ENCODE measurements around the gene CENPB.

The CENPB gene

DNA sequence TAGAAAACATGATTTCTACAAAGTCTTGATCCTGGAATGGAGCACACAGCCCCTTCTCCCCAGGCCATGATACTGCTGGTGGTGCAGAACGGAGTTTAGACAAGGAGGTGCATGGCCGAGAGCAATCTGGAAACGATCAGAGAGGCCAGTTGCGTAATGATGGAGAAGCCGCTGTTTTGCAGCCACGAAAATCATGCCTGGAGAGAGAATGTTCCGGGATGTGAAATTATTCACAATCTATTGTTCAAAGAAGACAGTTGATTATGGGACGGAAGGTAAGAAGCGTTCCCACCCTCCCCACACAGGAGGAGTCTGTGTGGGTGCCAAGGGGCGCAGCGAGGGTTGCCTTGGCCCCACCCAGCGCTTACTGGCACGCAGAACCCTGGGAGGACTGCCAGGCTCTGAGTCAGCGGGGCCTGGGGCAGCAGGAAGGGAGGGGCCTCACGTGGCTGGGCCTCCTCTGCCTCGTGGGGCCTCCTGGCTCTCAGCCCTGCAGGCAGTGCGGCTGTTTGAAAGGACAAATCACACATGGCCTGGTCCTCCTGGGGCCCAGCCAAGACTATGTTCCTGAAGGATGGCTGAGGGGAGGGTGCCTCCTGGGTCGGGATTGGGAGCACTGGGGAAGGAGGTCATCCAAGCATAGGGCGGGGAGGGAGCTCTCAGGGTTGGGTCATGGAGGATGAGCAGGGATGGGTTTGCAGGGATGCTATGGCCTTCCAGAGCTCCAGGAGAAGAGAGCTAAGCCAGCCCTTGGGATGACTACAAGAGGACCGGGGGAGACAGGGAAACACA is 25.1 kb upstream of the CENPB start:
- Histone ChIP-seq H3K4me3 (ENCODE audit: low read depth, low read length) (peak overlapping the region; percentile 58), H3K36me3 (ENCODE audit: control insufficient read depth, insufficient read depth, low read length) (no peaks in the 10 kb centered on the region), H3K9ac (peak overlapping the region; percentile 25), H3K9me3 (ENCODE audit: control insufficient read depth, low read length) (no peaks in the 10 kb centered on the region), H3K27me3 (ENCODE audit: control insufficient read depth, insufficient read depth, low read length) (no peaks in the 10 kb centered on the region), H3K4me1 (peaks cover 33% of the 10 kb centered on the region), H2AFZ (peak overlapping the region; percentile 90), H3K79me2 (no peaks in the 10 kb centered on the region), H3K27ac (peak overlapping the region; percentile 100), H3K4me2 (ENCODE audit: low read length) (peak overlapping the region; percentile 66)
- TF ChIP-seq, protein P1, sequence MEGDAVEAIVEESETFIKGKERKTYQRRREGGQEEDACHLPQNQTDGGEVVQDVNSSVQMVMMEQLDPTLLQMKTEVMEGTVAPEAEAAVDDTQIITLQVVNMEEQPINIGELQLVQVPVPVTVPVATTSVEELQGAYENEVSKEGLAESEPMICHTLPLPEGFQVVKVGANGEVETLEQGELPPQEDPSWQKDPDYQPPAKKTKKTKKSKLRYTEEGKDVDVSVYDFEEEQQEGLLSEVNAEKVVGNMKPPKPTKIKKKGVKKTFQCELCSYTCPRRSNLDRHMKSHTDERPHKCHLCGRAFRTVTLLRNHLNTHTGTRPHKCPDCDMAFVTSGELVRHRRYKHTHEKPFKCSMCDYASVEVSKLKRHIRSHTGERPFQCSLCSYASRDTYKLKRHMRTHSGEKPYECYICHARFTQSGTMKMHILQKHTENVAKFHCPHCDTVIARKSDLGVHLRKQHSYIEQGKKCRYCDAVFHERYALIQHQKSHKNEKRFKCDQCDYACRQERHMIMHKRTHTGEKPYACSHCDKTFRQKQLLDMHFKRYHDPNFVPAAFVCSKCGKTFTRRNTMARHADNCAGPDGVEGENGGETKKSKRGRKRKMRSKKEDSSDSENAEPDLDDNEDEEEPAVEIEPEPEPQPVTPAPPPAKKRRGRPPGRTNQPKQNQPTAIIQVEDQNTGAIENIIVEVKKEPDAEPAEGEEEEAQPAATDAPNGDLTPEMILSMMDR (IDR thresholded peaks at IDR 0.05): peak; percentile 6

DNA sequence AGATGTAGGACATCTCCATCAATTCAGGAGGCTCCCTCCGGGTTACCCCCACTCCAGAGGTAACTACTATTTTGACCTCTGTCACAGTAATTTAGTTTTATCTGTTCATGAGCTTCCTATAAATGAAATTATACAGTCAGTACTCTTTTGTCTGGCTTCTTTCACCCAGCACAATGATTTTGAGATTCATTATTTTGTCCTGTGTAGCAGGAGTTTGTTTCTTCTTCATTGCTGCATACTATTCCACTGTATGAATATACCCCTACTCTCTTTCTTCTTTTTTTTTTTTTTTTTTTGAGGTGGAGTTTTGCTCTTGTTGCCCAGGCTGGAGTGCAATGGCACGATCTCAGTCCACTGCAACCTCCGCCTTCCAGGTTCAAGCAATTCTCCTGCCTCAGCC is 22.0 kb upstream of the CENPB start:
- H3K4me2 ChIP-seq (ENCODE audit: low read length): peak overlapping the region; percentile 48
- H3K4me3 ChIP-seq (ENCODE audit: low read depth, low read length): no peak overlapping the region
- H2AFZ ChIP-seq: no peak overlapping the region
- no peaks in the 10 kb centered on the region for H3K9me3 ChIP-seq (ENCODE audit: control insufficient read depth, low read length)
- no peaks in the 10 kb centered on the region for H3K27me3 ChIP-seq (ENCODE audit: control insufficient read depth, insufficient read depth, low read length)
- no peak overlapping the region for H3K9ac ChIP-seq
- no peaks in the 10 kb centered on the region for H3K36me3 ChIP-seq (ENCODE audit: control insufficient read depth, insufficient read depth, low read length)
- H3K79me2 ChIP-seq: no peaks in the 10 kb centered on the region
- TF ChIP-seq, protein P1 (IDR thresholded peaks at IDR 0.05): no peak
- H3K4me1 ChIP-seq: peaks cover 43% of the 10 kb centered on the region
- H3K27ac ChIP-seq: peak overlapping the region; percentile 89

DNA sequence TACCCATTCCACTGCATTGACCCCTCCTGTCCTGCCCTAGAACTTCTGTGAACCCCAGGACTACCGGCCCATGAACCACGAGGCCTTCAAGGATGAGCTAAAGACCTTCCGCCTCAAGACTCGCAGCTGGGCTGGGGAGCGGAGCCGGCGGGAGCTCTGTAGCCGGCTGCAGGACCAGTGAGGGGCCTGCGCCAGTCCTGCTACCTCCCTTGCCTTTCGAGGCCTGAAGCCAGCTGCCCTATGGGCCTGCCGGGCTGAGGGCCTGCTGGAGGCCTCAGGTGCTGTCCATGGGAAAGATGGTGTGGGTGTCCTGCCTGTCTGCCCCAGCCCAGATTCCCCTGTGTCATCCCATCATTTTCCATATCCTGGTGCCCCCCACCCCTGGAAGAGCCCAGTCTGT is 18.2 kb upstream of the CENPB start:
- Histone ChIP-seq H3K36me3 (ENCODE audit: control insufficient read depth, insufficient read depth, low read length) (no peaks in the 10 kb centered on the region), H3K4me1 (peaks cover 34% of the 10 kb centered on the region), H3K4me2 (ENCODE audit: low read length) (no peak overlapping the region), H3K9ac (no peak overlapping the region), H3K9me3 (ENCODE audit: control insufficient read depth, low read length) (no peaks in the 10 kb centered on the region), H3K79me2 (peaks cover 3% of the 10 kb centered on the region), H3K27ac (no peak overlapping the region), H3K27me3 (ENCODE audit: control insufficient read depth, insufficient read depth, low read length) (no peaks in the 10 kb centered on the region), H3K4me3 (ENCODE audit: low read depth, low read length) (no peak overlapping the region), H2AFZ (no peak overlapping the region)
- TF ChIP-seq, protein P1 (IDR thresholded peaks at IDR 0.05): no peak

DNA sequence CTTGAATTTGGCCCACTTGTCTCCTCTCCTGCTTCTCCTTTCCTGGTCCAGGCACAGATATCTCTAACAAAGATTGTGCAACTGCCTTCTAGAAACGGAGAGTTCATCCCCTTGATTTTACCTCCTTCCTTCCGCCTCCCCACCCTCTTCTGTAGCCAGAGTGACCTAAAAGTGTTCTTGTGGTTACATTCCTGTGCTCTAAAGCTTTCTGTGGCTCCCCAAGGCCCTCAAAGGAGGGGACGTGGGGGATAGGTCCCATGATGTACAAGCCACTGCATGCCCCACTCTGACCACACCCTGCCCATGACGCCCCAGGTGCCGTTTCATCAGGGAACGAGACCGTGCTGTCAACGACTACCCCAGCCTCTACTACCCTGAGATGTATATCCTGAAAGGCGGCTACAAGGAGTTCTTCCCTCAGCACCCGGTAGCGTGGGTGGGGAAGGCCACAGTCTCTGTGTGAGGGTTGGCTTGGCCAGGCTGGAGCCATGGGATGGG is 17.8 kb upstream of the CENPB start:
- no peak overlapping the region for H3K4me2 ChIP-seq (ENCODE audit: low read length)
- H3K4me3 ChIP-seq (ENCODE audit: low read depth, low read length): no peak overlapping the region
- H2AFZ ChIP-seq: no peak overlapping the region
- no peaks in the 10 kb centered on the region for H3K36me3 ChIP-seq (ENCODE audit: control insufficient read depth, insufficient read depth, low read length)
- no peak overlapping the region for H3K27ac ChIP-seq
- TF ChIP-seq, protein P1 (IDR thresholded peaks at IDR 0.05): no peak
- H3K79me2 ChIP-seq: peaks cover 3% of the 10 kb centered on the region
- no peaks in the 10 kb centered on the region for H3K9me3 ChIP-seq (ENCODE audit: control insufficient read depth, low read length)
- H3K27me3 ChIP-seq (ENCODE audit: control insufficient read depth, insufficient read depth, low read length): no peaks in the 10 kb centered on the region
- H3K4me1 ChIP-seq: peaks cover 37% of the 10 kb centered on the region
- no peak overlapping the region for H3K9ac ChIP-seq

DNA sequence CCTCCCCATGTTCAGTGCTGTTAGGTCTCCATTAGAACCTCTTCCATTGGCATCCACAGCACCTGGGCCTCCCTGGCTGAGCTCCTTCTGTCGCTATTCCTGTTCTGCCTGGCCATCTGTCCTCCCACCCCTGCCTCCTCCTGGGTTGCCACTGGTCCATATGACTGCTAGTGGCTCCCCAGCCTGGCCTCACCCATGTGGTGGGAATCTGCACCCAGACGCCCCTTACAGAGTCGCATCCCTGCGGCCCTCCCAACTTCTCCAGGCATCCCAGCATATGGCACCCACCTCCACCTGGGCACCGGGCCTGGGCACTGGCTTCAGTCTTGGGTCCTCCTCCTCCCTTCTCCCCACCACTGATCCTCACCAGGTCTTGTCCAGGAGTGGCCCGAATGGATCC is 17.3 kb upstream of the CENPB start:
- H3K79me2 ChIP-seq: peaks cover 3% of the 10 kb centered on the region
- H3K36me3 ChIP-seq (ENCODE audit: control insufficient read depth, insufficient read depth, low read length): no peaks in the 10 kb centered on the region
- TF ChIP-seq, protein P1 (IDR thresholded peaks at IDR 0.05): no peak
- no peak overlapping the region for H3K4me3 ChIP-seq (ENCODE audit: low read depth, low read length)
- H3K4me2 ChIP-seq (ENCODE audit: low read length): no peak overlapping the region
- H3K27me3 ChIP-seq (ENCODE audit: control insufficient read depth, insufficient read depth, low read length): no peaks in the 10 kb centered on the region
- H3K27ac ChIP-seq: no peak overlapping the region
- no peak overlapping the region for H2AFZ ChIP-seq
- no peaks in the 10 kb centered on the region for H3K9me3 ChIP-seq (ENCODE audit: control insufficient read depth, low read length)
- peaks cover 37% of the 10 kb centered on the region for H3K4me1 ChIP-seq
- no peak overlapping the region for H3K9ac ChIP-seq
